Midbrain (tissue), 1 donor: Measurements from ENCODE around the gene KRT40.
"Not testable (repeated sequence)": the region's sequence is repeated elsewhere in the genome, so short reads cannot be mapped to it uniquely, and the experiment has no call there.

Source experiments
- DNase-seq: peaks from one replicate; lab custom pipeline; 2025; lab: John Stamatoyannopoulos, UW

The KRT40 gene

GRCh38 chr17:40984226-40984625 is at the start of gene KRT40:
KRT40 (minus strand) TSS chr17:40984326; CDS start chr17:40984273, 53 bp downstream.
- DNase-seq: no peak

GRCh38 chr17:41029633-41030245 is 45.6 kb upstream of the KRT40 start, which contains the start of gene KRTAP1-4:
KRTAP1-4 (minus strand) TSS chr17:41030195; CDS start chr17:41030078, 117 bp downstream.
- DNase-seq: no peak

- no peak for DNase-seq
Observed at GRCh38 chr17:41026715-41027471, 42.8 kb upstream of the KRT40 start, which contains the start of gene KRTAP1-5. KRTAP1-5 (minus strand) TSS chr17:41027208; CDS start chr17:41027155, 53 bp downstream.

GRCh38 chr17:41024697-41025096 is 40.6 kb upstream of the KRT40 start:
- DNase-seq: no peak

GRCh38 chr17:41020336-41020735 is 36.2 kb upstream of the KRT40 start:
- no peak for DNase-seq

GRCh38 chr17:41019415-41019814 is 35.3 kb upstream of the KRT40 start:
- DNase-seq: no peak

GRCh38 chr17:41018541-41018940 is 34.4 kb upstream of the KRT40 start:
- no peak for DNase-seq

GRCh38 chr17:41016578-41017215 is 32.6 kb upstream of the KRT40 start:
- DNase-seq: no peak

GRCh38 chr17:41015454-41015853 is 31.3 kb upstream of the KRT40 start:
- no peak for DNase-seq

- no peak for DNase-seq
Observed at GRCh38 chr17:41013606-41014005, 29.5 kb upstream of the KRT40 start.

GRCh38 chr17:41013181-41013580 is 29.1 kb upstream of the KRT40 start:
- DNase-seq: no peak

GRCh38 chr17:41012326-41013120 is 28.4 kb upstream of the KRT40 start:
- DNase-seq: no peak

GRCh38 chr17:41010441-41010840 is 26.3 kb upstream of the KRT40 start:
- DNase-seq: no peak

- DNase-seq: no peak
Observed at GRCh38 chr17:41009936-41010335, 25.8 kb upstream of the KRT40 start.

GRCh38 chr17:41009301-41009760 is 25.2 kb upstream of the KRT40 start:
- DNase-seq: no peak

GRCh38 chr17:41008811-41009210 is 24.7 kb upstream of the KRT40 start, which contains the start of gene KRTAP3-1:
KRTAP3-1 (minus strand) TSS chr17:41009128; CDS start chr17:41009074, 54 bp downstream.
- DNase-seq: no peak

GRCh38 chr17:41004397-41004796 is 20.3 kb upstream of the KRT40 start:
- no peak for DNase-seq

GRCh38 chr17:41003926-41004325 is 19.8 kb upstream of the KRT40 start:
- DNase-seq: no peak

GRCh38 chr17:41002814-41003213 is 18.7 kb upstream of the KRT40 start:
- DNase-seq: no peak

GRCh38 chr17:41001795-41002194 is 17.7 kb upstream of the KRT40 start:
- DNase-seq: no peak

GRCh38 chr17:40999563-40999962 is 15.4 kb upstream of the KRT40 start, which contains the start of gene KRTAP3-2:
KRTAP3-2 (minus strand) TSS chr17:40999906; CDS start chr17:40999853, 53 bp downstream.
- DNase-seq: not testable (repeated sequence)

- DNase-seq: no peak
Observed at GRCh38 chr17:40997361-40997760, 13.2 kb upstream of the KRT40 start.
